HL-60 (cell line): Measurements from ENCODE around the gene FOXF1.

Source experiments
- CTCF ChIP-seq: IDR thresholded peaks from one replicate; pipeline ENCODE4 v1.5.1; 2011; ENCODE audit warnings: low read length, control low read depth, inconsistent platforms; ENCODE audit not compliant: insufficient read depth
- GABPA ChIP-seq: IDR thresholded peaks from 2 replicates; pipeline ENCODE4 v1.6.1; 2012; ENCODE audit warnings: low read depth
- REST ChIP-seq: IDR thresholded peaks from 2 replicates; pipeline ENCODE4 v1.6.1; 2012; ENCODE audit warnings: low read depth; ENCODE audit not compliant: insufficient replicate concordance

- TF ChIP-seq GABPA (no peak), REST (no peak), CTCF (no peak)
Observed at GRCh38 chr16:86490859-86491639, 19.3 kb upstream of the FOXF1 start.
